DND-41 (cell line): ENCODE data around the gene DISC1.

Experiments used
- CTCF ChIP-seq: IDR thresholded peaks from 2 replicates; pipeline ENCODE4 v1.5.1; 2012; ENCODE audit warnings: borderline replicate concordance, low read length, moderate library complexity, mild to moderate bottlenecking; ENCODE audit not compliant: poor library complexity, severe bottlenecking; ENCODE audit errors: extremely low read depth
- EZH2 ChIP-seq: IDR thresholded peaks from 3 replicates; pipeline ENCODE4 v1.6.1; 2012; ENCODE audit warnings: borderline replicate concordance, low read depth, mild to moderate bottlenecking, moderate library complexity, low read length, inconsistent platforms; ENCODE audit not compliant: severe bottlenecking

GRCh38 chr1:231763456-231763855 lies 136.9 kb downstream of the DISC1 start:
- TF ChIP-seq CTCF (no peak), EZH2 (no peak)
